Measurements from ENCODE around the gene GALNT10.

GRCh38 chr5:154370813-154371212 lies 180.3 kb downstream of the GALNT10 start:
- TF ChIP-seq POLR2A (IDR thresholded peaks at IDR 0.05) (no peak), CTCF (IDR thresholded peaks at IDR 0.05) (no peak), POLR2AphosphoS5 (IDR thresholded peaks at IDR 0.05) (no peak)
